Activated CD8-positive, alpha-beta T cell treated with anti-CD3 and anti-CD28 coated beads for 36 hours (primary cell): ENCODE results near the gene AP1S3. TPM values are rescaled to one million over a fixed set of nuclear protein-coding genes. Genes with fewer than 3 reads are reported as not detected.
"Not testable (repeated sequence)": the region's sequence is repeated elsewhere in the genome, so short reads cannot be mapped to it uniquely, and the experiment has no call there.

Experiments
- ATAC-seq: fragments of 200-7000 bp; cut with Tn5 transposase; one replicate; pipeline ENCODE4 v1.10.0; 2021; ENCODE audit warnings: mild to moderate bottlenecking, moderate library complexity
- CTCF ChIA-PET: fragments of 350-600 bp; sonication (Branson Sonifier 250); formaldehyde crosslinking; loops from one replicate; lab custom pipeline; 2021; ENCODE audit warnings: antibody characterized with exemption; lab: Charles Lee
- POLR2A ChIA-PET: fragments of 350-600 bp; sonication (Branson Sonifier 250); formaldehyde crosslinking; loops from one replicate; lab custom pipeline; 2021; ENCODE audit warnings: antibody characterized with exemption; lab: Charles Lee
- DNase-seq: peaks from one replicate; pipeline ENCODE4 v3.0.0-alpha.2; 2020
- H3K27ac Mint-ChIP-seq: one replicate; pipeline ENCODE4 v1.8.0; 2021; ENCODE audit warnings: mild to moderate bottlenecking, mixed read lengths
- H3K27me3 Mint-ChIP-seq: one replicate; pipeline ENCODE4 v1.8.0; 2021; ENCODE audit warnings: mixed read lengths
- H3K36me3 Mint-ChIP-seq: one replicate; pipeline ENCODE4 v1.8.0; 2021; ENCODE audit warnings: low read depth, mixed read lengths
- H3K4me1 Mint-ChIP-seq: one replicate; pipeline ENCODE4 v1.8.0; 2021; ENCODE audit warnings: low read depth, mixed read lengths
- H3K4me3 Mint-ChIP-seq: one replicate; pipeline ENCODE4 v1.8.0; 2021; ENCODE audit warnings: mild to moderate bottlenecking, moderate library complexity, mixed read lengths
- H3K9me3 Mint-ChIP-seq: one replicate; pipeline ENCODE4 v1.8.0; 2021; ENCODE audit warnings: mixed read lengths
- intact Hi-C: fragments of 100-400 bp; cut with micrococcal nuclease; formaldehyde crosslinking; loops from one replicate; pipeline ENCODE4 v1.10.0; 2022
- total RNA-seq, 2 experiments: library from RNA; stranded (reverse); gene quantifications; one replicate each; pipeline ENCODE4 v1.2.3, GENCODE V29; 2021
- TF ChIP-seq, protein P1 (sequence below): fragments of 200-600 bp; IDR thresholded peaks from one replicate; pipeline ENCODE4 v1.8.0; 2022; ENCODE audit warnings: antibody characterized with exemption, mild to moderate bottlenecking

Gene AP1S3
- total RNA-seq, 2 experiments from 2014 or later: 5.7 to 6.6 TPM

DNA sequence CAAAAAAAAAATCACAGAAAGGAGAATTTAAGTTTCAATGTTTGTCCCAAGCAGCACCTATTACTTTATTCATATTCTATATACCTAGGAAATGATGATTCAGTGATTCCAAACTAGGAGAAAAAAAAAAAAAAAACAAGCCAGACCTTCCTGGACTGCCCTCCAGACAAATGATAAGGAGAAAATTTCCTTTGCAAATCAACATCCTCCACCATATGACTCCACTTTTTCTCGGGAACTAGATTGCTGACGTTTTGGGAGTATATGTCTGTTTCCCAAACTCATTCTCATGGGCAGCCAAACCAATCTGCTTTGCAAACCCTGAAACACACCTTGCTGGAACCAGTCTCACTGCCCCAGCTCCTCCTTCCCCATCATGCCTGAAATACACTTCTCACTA, 16.8 kb downstream of the AP1S3 start:
- H3K27ac Mint-ChIP-seq: no peak overlapping the region
- intact Hi-C loops: no loop called here
- TF ChIP-seq, protein P1, sequence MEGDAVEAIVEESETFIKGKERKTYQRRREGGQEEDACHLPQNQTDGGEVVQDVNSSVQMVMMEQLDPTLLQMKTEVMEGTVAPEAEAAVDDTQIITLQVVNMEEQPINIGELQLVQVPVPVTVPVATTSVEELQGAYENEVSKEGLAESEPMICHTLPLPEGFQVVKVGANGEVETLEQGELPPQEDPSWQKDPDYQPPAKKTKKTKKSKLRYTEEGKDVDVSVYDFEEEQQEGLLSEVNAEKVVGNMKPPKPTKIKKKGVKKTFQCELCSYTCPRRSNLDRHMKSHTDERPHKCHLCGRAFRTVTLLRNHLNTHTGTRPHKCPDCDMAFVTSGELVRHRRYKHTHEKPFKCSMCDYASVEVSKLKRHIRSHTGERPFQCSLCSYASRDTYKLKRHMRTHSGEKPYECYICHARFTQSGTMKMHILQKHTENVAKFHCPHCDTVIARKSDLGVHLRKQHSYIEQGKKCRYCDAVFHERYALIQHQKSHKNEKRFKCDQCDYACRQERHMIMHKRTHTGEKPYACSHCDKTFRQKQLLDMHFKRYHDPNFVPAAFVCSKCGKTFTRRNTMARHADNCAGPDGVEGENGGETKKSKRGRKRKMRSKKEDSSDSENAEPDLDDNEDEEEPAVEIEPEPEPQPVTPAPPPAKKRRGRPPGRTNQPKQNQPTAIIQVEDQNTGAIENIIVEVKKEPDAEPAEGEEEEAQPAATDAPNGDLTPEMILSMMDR: no peak
- CTCF ChIA-PET: no interaction called here
- H3K4me3 Mint-ChIP-seq: no peak overlapping the region
- no peaks in the 10 kb centered on the region for H3K9me3 Mint-ChIP-seq
- no peak for ATAC-seq
- POLR2A ChIA-PET: no interaction called here
- peaks cover 3% of the 10 kb centered on the region for H3K4me1 Mint-ChIP-seq
- no peaks in the 10 kb centered on the region for H3K27me3 Mint-ChIP-seq
- DNase-seq: no peak
- no peaks in the 10 kb centered on the region for H3K36me3 Mint-ChIP-seq

DNA sequence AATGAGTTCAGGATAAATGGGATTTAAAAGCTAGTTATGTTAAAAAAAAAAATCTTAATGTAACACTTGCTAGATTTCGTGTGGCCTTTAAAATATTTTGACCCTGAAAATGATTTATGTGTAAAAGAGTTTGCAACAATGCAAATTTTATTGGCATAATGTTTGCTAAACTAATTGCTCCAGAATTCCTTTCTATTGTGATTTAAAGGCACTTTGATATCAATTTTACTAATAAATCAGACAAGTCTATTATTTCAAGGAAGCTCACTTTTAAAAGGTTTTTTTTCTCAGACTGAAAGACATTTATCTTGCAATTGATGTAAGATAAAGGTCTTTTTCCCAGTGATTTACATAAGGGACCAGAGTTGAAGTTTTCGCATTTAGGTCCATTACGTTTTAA, 17.5 kb downstream of the AP1S3 start:
- Mint-ChIP-seq H3K27me3 (no peaks in the 10 kb centered on the region), H3K4me1 (peaks cover 8% of the 10 kb centered on the region), H3K27ac (no peak overlapping the region), H3K9me3 (no peaks in the 10 kb centered on the region), H3K4me3 (no peak overlapping the region), H3K36me3 (no peaks in the 10 kb centered on the region)
- intact Hi-C loops: no loop called here
- ATAC-seq (no peak), DNase-seq (no peak)
- CTCF ChIA-PET: interaction anchor here (1.4 kb wide), 1 partner anchor 9 kb away, joined by 4 read pairs; no protein-coding TSS in a partner anchor
- TF ChIP-seq, protein P1: no peak
- POLR2A ChIA-PET: no interaction called here

DNA sequence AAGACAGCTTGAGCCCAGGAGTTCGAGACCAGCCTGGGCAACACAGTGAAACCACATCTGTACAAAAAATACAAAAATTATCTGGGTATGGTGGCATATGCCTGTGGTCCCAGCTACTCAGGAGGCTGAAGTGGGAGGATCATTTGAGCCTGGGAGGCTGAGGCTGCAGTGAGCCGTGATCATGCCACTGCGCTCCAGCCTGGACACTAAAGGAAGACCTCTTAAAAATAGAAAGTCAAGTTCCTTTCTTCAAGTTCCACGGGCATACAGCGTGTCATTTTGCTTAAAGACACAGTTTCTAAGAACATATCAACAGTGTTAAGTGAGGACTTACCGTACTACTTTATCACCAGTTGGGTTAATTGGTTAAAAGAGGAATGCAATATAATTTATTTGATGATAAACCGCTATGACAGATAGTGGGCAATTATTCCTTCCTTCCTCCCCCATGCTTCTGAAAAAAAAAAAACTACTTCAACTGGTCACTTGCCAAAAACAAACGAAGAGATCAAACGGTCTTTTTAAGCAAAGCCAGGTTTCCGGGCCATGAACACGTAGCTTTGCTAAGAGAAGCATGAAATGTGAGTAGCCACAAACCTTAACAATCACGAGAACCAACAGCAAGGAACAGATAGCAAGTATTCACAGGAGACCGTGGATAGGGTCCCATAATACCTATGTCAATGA, 21.4 kb downstream of the AP1S3 start:
- CTCF ChIA-PET: no interaction called here
- no peaks in the 10 kb centered on the region for H3K36me3 Mint-ChIP-seq
- H3K4me1 Mint-ChIP-seq: peaks cover 8% of the 10 kb centered on the region
- H3K27ac Mint-ChIP-seq: no peak overlapping the region
- intact Hi-C loops: no loop called here
- no peak overlapping the region for H3K4me3 Mint-ChIP-seq
- no peak for ATAC-seq
- H3K9me3 Mint-ChIP-seq: no peaks in the 10 kb centered on the region
- POLR2A ChIA-PET: no interaction called here
- DNase-seq: no peak
- H3K27me3 Mint-ChIP-seq: no peaks in the 10 kb centered on the region
- TF ChIP-seq, protein P1: no peak

DNA sequence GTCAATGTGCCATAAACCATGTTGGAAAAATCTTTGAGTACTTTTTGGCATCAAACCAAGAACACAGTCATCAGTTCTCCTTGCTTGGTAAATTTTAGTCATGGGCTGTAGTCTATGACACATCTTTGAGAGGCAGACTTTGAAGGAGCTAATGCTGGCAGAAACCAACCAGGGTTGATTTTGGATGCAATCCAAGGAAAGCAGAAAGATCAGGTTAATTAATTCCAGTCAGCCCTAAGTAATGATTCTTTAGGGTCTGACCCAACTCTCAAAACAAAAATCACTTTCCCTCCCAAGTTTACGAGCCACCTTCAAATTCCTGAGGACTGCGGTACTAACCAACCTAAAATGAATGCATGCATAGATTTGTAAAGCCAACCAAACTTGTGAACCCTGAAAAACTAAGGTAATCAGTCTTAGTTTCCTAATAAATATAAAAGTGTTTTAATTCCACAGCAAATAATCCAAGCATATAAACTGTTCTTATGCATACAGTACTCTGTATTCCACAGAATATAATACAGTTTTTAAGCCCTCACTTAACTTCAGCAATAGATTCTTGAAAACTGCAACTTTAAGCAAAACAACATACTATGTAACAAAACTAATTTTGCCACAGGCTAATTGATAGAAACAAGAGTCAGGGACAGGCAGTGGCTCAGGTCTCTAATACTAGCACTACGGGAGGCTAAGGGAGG, 22.0 kb downstream of the AP1S3 start:
- no peak for DNase-seq
- H3K36me3 Mint-ChIP-seq: no peaks in the 10 kb centered on the region
- H3K4me1 Mint-ChIP-seq: peaks cover 8% of the 10 kb centered on the region
- no peaks in the 10 kb centered on the region for H3K9me3 Mint-ChIP-seq
- H3K27ac Mint-ChIP-seq: no peak overlapping the region
- ChIA-PET CTCF (no interaction called here), POLR2A (no interaction called here)
- no peaks in the 10 kb centered on the region for H3K27me3 Mint-ChIP-seq
- H3K4me3 Mint-ChIP-seq: no peak overlapping the region
- intact Hi-C loops: no loop called here
- ATAC-seq: peak; percentile 47
- TF ChIP-seq, protein P1: no peak

DNA sequence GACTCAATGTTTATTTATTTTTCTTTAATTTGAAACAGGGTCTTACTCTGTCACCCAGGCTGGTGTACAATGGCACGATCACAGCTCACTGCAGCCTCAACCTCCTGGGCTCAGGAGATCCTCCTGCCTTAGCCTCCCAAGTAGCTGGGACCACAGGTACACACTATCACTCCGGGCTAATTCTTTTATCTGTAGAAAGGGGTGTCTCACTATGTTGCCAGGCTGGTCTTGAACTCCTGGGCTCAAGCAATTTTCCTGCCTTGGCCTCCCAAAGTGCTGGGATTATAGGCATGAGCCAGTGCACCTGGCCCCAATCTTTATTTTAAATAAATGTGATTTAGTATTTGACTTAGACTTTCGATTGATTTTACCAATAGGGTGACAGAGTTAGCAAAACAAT, 22.6 kb downstream of the AP1S3 start:
- H3K4me1 Mint-ChIP-seq, DNase-seq, H3K27me3 Mint-ChIP-seq, H3K36me3 Mint-ChIP-seq, POLR2A ChIA-PET, ATAC-seq, H3K9me3 Mint-ChIP-seq, H3K4me3 Mint-ChIP-seq, CTCF ChIA-PET, intact Hi-C loops, H3K27ac Mint-ChIP-seq: not testable (repeated sequence)
